Measurements from ENCODE around the gene ZBTB38.

DNA sequence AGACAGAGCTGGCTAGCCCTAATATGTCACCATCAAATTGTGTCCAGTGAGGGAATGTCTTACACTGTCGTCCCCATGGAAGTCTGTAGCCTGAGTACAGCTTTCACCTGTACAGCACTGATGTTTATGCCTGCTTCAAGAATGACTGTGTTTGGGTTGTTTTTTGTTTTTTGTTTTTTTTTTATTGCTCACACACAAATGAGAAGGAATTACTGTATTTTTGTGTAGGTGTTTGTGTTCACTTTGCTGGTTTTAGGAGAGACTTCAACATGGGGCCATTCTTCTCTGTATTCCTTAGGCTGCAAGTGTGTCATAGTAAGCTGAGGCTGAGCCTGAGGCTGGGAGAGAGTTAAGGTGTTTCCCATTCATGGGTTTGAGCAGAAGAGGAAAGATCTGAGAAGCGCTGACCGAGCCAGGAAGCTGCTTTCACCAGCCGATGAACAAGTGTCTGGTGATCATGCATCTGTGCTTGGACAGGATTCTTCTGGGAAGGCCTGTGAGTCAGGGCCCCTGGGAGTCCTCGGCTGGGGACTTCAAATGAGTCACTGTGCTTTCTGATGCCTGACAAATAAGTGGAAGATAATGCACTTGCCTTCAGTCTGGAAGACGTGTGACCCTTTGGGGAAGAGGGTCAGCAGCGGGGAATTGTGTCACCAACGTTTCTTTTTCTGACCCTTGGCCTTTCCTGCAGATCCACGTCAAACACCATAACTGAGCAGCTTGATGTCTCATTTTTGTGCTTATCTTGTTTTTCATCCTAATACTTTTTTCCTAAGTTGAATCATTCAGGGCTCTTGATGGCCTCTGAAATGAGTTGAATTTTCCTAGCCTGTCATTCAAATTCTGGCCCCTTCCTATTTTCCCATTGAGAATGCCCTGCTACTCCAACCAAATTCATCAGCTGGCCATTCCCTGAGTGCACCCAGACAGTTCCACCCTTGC is 36.7 kb upstream of the ZBTB38 start:
- TF ChIP-seq EZH2 (IDR thresholded peaks at IDR 0.05; ENCODE audit: insufficient read depth, poor library complexity, severe bottlenecking) (no peak), EZH2phosphoT487 (IDR thresholded peaks at IDR 0.05; ENCODE audit: insufficient read depth, low read depth) (0 out of 2 replicates have a peak, but pooled peaks have one; percentile 80)

All from GM23248 (cell line).